CD8-positive, alpha-beta memory T cell (primary cell): ENCODE measurements around the gene ABI2. TPM values are rescaled to one million over a fixed set of nuclear protein-coding genes. Genes with fewer than 3 reads are reported as not detected.
A peak's percentile ranks its signal among the peaks of the same experiment; 100 is the strongest.
"Not testable (repeated sequence)": the region's sequence is repeated elsewhere in the genome, so short reads cannot be mapped to it uniquely, and the experiment has no call there.

ENCODE experiments used
- CTCF ChIA-PET: fragments of 350-600 bp; sonication (Branson Sonifier 250); formaldehyde crosslinking; loops from one replicate; lab custom pipeline; 2021; ENCODE audit warnings: antibody characterized with exemption; lab: Charles Lee
- POLR2A ChIA-PET: fragments of 350-600 bp; sonication (Branson Sonifier 250); formaldehyde crosslinking; loops from one replicate; lab custom pipeline; 2021; ENCODE audit warnings: antibody characterized with exemption; lab: Charles Lee
- DNase-seq, 5 donors: peaks; one replicate each; pipeline versions ENCODE4 v3.0.0 to v3.0.0-alpha.2; 2020 to 2022; ENCODE audit warnings: mixed read lengths in 1 of 5
- H3K27ac ChIP-seq: one replicate; pipeline ENCODE4 v1.7.0; 2013; ENCODE audit warnings: low read depth, mild to moderate bottlenecking, low read length, moderate library complexity
- H3K27me3 ChIP-seq: 2 replicates; pipeline ENCODE4 v1.7.0; 2013; ENCODE audit warnings: low read length, mild to moderate bottlenecking; ENCODE audit not compliant: insufficient read depth, poor library complexity, severe bottlenecking
- H3K36me3 ChIP-seq: 2 replicates; pipeline ENCODE4 v1.7.0; 2013; ENCODE audit warnings: mild to moderate bottlenecking, low read length, moderate library complexity; ENCODE audit not compliant: insufficient read depth
- H3K4me1 ChIP-seq: 2 replicates; pipeline ENCODE4 v1.7.0; 2013; ENCODE audit warnings: mild to moderate bottlenecking, low read length, moderate library complexity; ENCODE audit not compliant: insufficient read depth
- H3K4me3 ChIP-seq: 2 replicates; pipeline ENCODE4 v1.7.0; 2013; ENCODE audit warnings: mild to moderate bottlenecking, low read length
- H3K9me3 ChIP-seq: 2 replicates; pipeline ENCODE4 v1.7.0; 2013; ENCODE audit warnings: mild to moderate bottlenecking, low read length
- H3K27ac Mint-ChIP-seq, 8 donors: one replicate each; pipeline ENCODE4 v1.8.0; 2020 to 2021; ENCODE audit warnings: mixed read lengths in 8 of 8, mild to moderate bottlenecking in 6 of 8, inconsistent platforms in 3 of 8, moderate library complexity in 3 of 8
- H3K27me3 Mint-ChIP-seq, 2 donors: one replicate each; pipeline ENCODE4 v1.8.0; 2020 to 2021; ENCODE audit warnings: mixed read lengths in 2 of 2, mild to moderate bottlenecking in 1 of 2, moderate library complexity in 1 of 2
- H3K36me3 Mint-ChIP-seq, 3 donors: one replicate each; pipeline ENCODE4 v1.8.0; 2020 to 2021; ENCODE audit warnings: mixed read lengths in 3 of 3, inconsistent platforms in 1 of 3, mild to moderate bottlenecking in 1 of 3
- H3K4me1 Mint-ChIP-seq, 3 donors: one replicate each; pipeline ENCODE4 v1.8.0; 2020 to 2021; ENCODE audit warnings: mixed read lengths in 3 of 3, inconsistent platforms in 1 of 3, mild to moderate bottlenecking in 1 of 3
- H3K4me3 Mint-ChIP-seq, 7 donors: one replicate each; pipeline ENCODE4 v1.8.0; 2020 to 2021; ENCODE audit warnings: mixed read lengths in 7 of 7, mild to moderate bottlenecking in 6 of 7, moderate library complexity in 4 of 7, inconsistent platforms in 2 of 7
- H3K9me3 Mint-ChIP-seq, 5 donors: one replicate each; pipeline ENCODE4 v1.8.0; 2020 to 2022; ENCODE audit warnings: mixed read lengths in 5 of 5, mild to moderate bottlenecking in 3 of 5, moderate library complexity in 2 of 5, inconsistent platforms in 1 of 5
- polyA plus RNA-seq: library from polyadenylated mRNA; unstranded; fragments of 300-500 nt; fragmentation: Illumina TruSeq; gene quantifications from one replicate; pipeline ENCODE4 v1.2.3, GENCODE V29; 2021
- total RNA-seq, 2 experiments: library from RNA; stranded (reverse); gene quantifications; one replicate each; pipeline ENCODE4 v1.2.3, GENCODE V29; 2021

The ABI2 gene
- total RNA-seq, result 10 to 100 TPM; 29.2 to 32.1 TPM
- polyA plus RNA-seq, result 30.3 TPM

DNA sequence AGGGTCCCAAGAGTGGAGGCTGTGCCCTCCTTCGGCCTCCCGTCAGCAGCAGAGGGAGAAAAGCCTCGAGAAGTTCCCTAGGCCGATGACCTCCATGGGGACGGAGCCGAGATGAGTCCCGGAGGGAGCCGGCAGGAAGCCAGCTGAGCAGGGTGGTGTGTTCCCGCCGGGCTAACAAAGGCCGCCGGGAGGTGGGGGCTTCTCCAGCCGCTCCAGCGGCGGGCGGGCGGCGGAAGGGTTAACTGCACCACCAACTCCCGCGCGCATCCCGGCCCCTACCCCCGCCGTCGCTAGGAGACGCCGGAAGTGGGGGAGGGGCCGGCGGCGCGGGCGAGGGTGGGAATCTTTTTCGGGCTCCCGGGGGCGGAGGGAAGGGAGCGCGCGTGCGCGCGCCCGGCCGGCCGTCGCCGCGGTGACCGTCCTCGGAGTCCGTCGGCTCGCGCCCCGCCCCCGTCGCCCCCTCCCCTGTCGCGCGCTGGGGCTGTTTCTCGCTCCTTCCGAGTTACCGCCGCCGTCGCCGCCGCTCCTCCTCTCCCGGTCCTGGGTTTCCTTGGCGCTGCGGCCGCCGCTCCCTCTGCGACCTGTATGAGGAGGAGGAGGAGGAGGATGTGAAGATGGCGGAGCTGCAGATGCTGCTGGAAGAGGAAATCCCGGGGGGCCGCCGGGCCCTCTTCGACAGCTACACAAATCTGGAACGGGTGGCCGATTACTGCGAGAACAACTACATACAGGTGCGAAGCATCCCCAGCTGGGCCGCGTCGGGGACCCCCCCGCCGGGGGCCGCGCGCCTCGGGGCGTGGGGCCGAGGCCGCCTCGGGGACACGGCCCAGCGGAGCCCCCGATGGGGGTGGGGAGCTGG lies at the start of gene ABI2:
Gene ABI2, plus strand, starts transcription at position 494 of the 859 bp plus-strand sequence. Its CDS starts 121 bp downstream, at position 615.
- Histone ChIP-seq H3K27me3 (no peaks in the 10 kb centered on the region), H3K36me3 (no peaks in the 10 kb centered on the region), H3K4me1 (peaks cover 15% of the 10 kb centered on the region), H3K9me3 (no peaks in the 10 kb centered on the region), H3K4me3 (peak within 1 kb of the TSS; percentile 86), H3K27ac (peak within 1 kb of the TSS; percentile 38)
- peaks cover 0 to 10% (median 0%) of the 10 kb centered on the region in 3 donors for H3K36me3 Mint-ChIP-seq
- ChIA-PET POLR2A (interaction anchor here (0.5 to 1.1 kb wide), 2 partner anchors 27 to 89 kb away, joined by 3 read pairs; no protein-coding TSS in a partner anchor), CTCF (interaction anchor here (1.7 kb wide), 1 partner anchor 88 kb away, joined by 5 read pairs; no protein-coding TSS in a partner anchor)
- peak; percentile 45 to 71 (median 57) for DNase-seq
- no peaks in the 10 kb centered on the region for H3K27me3 Mint-ChIP-seq
- peak within 1 kb of the TSS; percentile 82 to 98 (median 93) for H3K27ac Mint-ChIP-seq
- no peaks in the 10 kb centered on the region for H3K9me3 Mint-ChIP-seq
- H3K4me1 Mint-ChIP-seq, result peaks cover 26 to 38% (median 34%) of the 10 kb centered on the region in 3 donors
- peak within 1 kb of the TSS; percentile 90 to 99 (median 94) for H3K4me3 Mint-ChIP-seq

DNA sequence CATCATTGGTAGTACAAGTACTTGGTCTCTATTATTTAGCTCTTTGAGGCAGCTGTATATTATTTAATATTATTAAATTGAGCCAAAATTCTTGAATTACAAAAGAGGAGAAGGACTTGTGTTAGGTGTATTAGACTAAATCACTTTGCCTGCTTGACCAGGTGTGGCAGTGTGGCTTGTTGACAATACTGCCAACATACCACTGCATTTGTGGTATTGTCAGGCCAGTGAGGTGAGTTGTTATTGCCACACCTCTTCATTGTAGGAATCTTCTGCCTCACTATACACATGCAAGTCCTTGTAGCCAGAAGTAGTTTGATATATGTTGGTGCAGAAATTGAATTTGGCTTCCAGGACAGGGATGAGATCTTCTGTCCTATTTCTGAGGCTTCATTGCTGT lies 48.9 kb upstream of the ABI2 start:
- Histone ChIP-seq H3K27me3 (no peaks in the 10 kb centered on the region), H3K4me3 (no peak overlapping the region), H3K4me1 (no peaks in the 10 kb centered on the region), H3K27ac (no peak overlapping the region), H3K36me3 (peaks cover 30% of the 10 kb centered on the region), H3K9me3 (no peaks in the 10 kb centered on the region)
- POLR2A ChIA-PET, result no interaction called here
- no peak for DNase-seq
- CTCF ChIA-PET, result no interaction called here
- Mint-ChIP-seq H3K4me1 (no peaks in the 10 kb centered on the region), H3K4me3 (no peak overlapping the region), H3K36me3 (peaks cover 8 to 78% (median 17%) of the 10 kb centered on the region in 3 donors), H3K27ac (no peak overlapping the region), H3K27me3 (peaks cover 0 to 2% of the 10 kb centered on the region in 2 donors), H3K9me3 (no peaks in the 10 kb centered on the region)

DNA sequence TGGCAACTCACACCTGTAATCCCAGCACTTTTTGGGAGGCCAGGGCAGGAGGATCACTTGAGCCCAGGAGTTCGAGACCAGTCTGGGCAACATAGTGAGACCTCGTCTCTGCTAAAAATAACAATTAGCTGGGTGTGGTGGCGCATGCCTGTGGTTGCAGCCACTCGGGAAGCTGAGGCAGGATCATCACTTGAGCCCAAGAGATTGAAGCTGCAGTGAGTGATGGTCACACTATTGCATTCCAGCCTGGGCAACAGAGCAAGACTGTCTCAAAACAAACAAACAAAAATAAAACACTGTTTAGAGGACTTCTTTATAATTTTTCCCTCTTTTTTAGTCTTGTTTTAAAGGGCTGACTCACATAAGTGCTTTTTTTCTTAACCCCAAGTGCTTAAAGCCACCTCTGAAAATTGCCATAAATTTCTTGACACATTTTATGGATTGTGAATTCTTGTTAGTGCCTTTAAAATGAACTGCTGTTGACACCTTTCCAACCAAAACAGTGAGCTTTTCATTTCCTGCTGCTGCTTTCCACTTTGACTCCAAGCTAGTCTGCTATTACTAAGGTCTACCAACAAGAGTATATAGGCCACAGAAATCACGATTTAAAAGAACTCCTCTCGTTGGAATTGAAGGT lies 47.6 kb upstream of the ABI2 start:
- Mint-ChIP-seq H3K4me3 (no peak overlapping the region), H3K4me1 (no peaks in the 10 kb centered on the region), H3K27me3 (peaks cover 0 to 2% of the 10 kb centered on the region in 2 donors), H3K9me3 (no peaks in the 10 kb centered on the region), H3K36me3 (peaks cover 8 to 81% (median 23%) of the 10 kb centered on the region in 3 donors), H3K27ac (no peak overlapping the region)
- ChIA-PET CTCF (no interaction called here), POLR2A (no interaction called here)
- H3K27me3 ChIP-seq, result no peaks in the 10 kb centered on the region
- peaks cover 30% of the 10 kb centered on the region for H3K36me3 ChIP-seq
- H3K4me3 ChIP-seq, result no peak overlapping the region
- H3K4me1 ChIP-seq, result no peaks in the 10 kb centered on the region
- H3K27ac ChIP-seq, result no peak overlapping the region
- DNase-seq, result no peak
- H3K9me3 ChIP-seq, result no peaks in the 10 kb centered on the region

DNA sequence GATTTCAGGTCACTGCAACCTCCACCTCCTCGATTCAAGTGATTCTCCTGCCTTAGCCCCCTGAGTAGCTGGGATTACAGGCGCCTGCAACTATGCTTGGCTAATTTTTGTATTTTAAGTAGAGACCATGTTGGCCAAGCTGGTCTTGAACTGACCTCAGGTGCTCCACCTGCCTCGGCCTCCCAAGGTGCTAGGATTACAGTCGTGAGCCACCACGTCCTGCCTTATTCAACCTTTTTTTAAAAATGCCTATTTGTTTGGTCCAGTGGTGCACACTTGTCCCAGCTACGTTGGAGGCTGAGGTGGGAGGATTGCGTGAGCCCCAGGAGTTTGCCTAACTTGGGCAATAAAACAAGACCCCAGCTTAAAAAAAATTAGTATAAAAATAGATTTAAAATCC lies 46.1 kb upstream of the ABI2 start:
- Histone ChIP-seq H3K27me3 (no peaks in the 10 kb centered on the region), H3K4me3 (no peak overlapping the region), H3K9me3 (no peaks in the 10 kb centered on the region), H3K27ac (no peak overlapping the region), H3K4me1 (no peaks in the 10 kb centered on the region), H3K36me3 (peaks cover 26% of the 10 kb centered on the region)
- Mint-ChIP-seq H3K9me3 (no peaks in the 10 kb centered on the region), H3K27ac (no peak overlapping the region), H3K27me3 (no peaks in the 10 kb centered on the region), H3K36me3 (peaks cover 8 to 76% (median 22%) of the 10 kb centered on the region in 3 donors), H3K4me1 (no peaks in the 10 kb centered on the region), H3K4me3 (no peak overlapping the region)
- no peak for DNase-seq
- ChIA-PET CTCF (interaction anchor here (1.3 kb wide), 1 partner anchor 10 kb away, joined by 3 read pairs; no protein-coding TSS in a partner anchor), POLR2A (no interaction called here)

DNA sequence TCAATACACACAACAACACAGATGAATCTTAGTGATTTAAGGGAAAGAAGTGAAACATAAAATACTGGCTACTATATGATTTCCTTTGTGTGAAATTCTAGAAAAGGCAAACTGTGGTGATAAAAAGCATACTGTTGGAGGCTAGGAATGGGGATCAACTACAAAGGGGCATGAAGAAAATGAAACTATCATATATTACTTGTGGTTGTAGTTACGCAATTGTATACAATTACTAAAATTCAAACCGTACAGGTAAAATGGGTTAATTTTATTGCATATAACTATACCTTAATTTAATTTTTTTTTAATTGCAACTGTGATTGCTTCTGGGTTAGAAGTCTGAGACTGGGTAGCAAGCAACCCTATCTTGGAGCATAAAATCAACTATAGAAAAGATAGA lies 41.7 kb upstream of the ABI2 start:
- H3K4me3 Mint-ChIP-seq, result no peak overlapping the region
- CTCF ChIA-PET, result no interaction called here
- H3K27ac Mint-ChIP-seq, result no peak overlapping the region
- Histone ChIP-seq H3K4me1 (no peaks in the 10 kb centered on the region), H3K9me3 (no peaks in the 10 kb centered on the region), H3K36me3 (peaks cover 4% of the 10 kb centered on the region), H3K4me3 (no peak overlapping the region), H3K27me3 (no peaks in the 10 kb centered on the region), H3K27ac (no peak overlapping the region)
- H3K36me3 Mint-ChIP-seq, result peaks cover 3 to 53% (median 14%) of the 10 kb centered on the region in 3 donors
- H3K4me1 Mint-ChIP-seq, result peaks cover 0 to 3% (median 0%) of the 10 kb centered on the region in 3 donors
- no peaks in the 10 kb centered on the region for H3K9me3 Mint-ChIP-seq
- DNase-seq, result no peak
- no peaks in the 10 kb centered on the region for H3K27me3 Mint-ChIP-seq
- POLR2A ChIA-PET, result no interaction called here

DNA sequence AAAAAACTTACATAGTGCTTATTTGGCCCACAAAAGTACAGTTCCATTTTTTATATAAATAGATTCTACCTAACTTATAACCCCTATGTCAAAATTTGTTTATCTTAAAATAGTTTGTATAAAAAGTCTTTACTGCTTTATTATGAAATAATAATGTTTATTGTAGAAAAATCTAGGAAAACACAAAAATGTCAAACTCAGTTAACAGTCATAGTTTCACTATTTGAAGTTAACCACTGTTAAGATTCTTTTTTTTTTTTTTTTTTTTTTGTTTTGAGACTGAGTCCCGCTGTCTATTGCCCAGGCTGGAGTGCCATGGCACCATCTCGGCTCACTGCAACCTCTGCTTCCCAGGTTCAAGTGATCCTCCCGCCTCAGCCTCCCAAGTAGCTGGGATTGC lies 26.5 kb upstream of the ABI2 start:
- H3K4me3 ChIP-seq, result no peak overlapping the region
- no peaks in the 10 kb centered on the region for H3K4me1 ChIP-seq
- H3K9me3 Mint-ChIP-seq, result no peaks in the 10 kb centered on the region
- H3K4me3 Mint-ChIP-seq, result no peak overlapping the region
- CTCF ChIA-PET, result no interaction called here
- H3K9me3 ChIP-seq, result no peaks in the 10 kb centered on the region
- H3K27me3 Mint-ChIP-seq, result no peaks in the 10 kb centered on the region
- H3K27ac Mint-ChIP-seq, result no peak overlapping the region
- no peaks in the 10 kb centered on the region for H3K4me1 Mint-ChIP-seq
- H3K27ac ChIP-seq, result no peak overlapping the region
- DNase-seq, result no peak
- POLR2A ChIA-PET, result interaction anchor here (0.7 kb wide), 1 partner anchor 27 kb away, joined by 3 read pairs; no protein-coding TSS in a partner anchor
- peaks cover 5 to 35% (median 5%) of the 10 kb centered on the region in 3 donors for H3K36me3 Mint-ChIP-seq
- H3K27me3 ChIP-seq, result no peaks in the 10 kb centered on the region
- H3K36me3 ChIP-seq, result no peaks in the 10 kb centered on the region

DNA sequence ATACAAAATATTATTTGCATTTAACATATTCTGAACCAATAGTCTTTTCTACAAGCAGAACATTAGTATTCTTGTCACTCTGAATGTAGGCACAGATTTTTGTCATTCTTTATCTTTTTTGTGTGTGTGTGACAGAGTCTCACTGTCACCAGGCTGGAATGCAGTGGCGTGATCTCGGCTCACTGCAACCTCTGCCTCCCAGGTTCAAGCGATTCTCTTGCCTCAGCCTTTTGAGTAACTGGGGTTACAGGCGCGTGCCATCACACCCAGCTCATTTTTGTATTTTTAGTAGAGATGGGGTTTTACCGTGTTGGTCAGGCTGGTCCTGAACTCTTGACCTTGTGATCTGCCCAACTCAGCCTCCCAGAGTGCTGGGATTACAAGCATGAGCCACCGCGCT lies 25.6 kb upstream of the ABI2 start:
- H3K4me1 Mint-ChIP-seq, H3K9me3 Mint-ChIP-seq, H3K9me3 ChIP-seq, H3K27ac ChIP-seq, H3K27me3 Mint-ChIP-seq, H3K36me3 ChIP-seq, H3K4me3 ChIP-seq, H3K27me3 ChIP-seq, POLR2A ChIA-PET, H3K27ac Mint-ChIP-seq, H3K4me3 Mint-ChIP-seq, CTCF ChIA-PET, H3K4me1 ChIP-seq, DNase-seq: not testable (repeated sequence)
- peaks cover 9 to 32% (median 11%) of the 10 kb centered on the region in 3 donors for H3K36me3 Mint-ChIP-seq
